HepG2 (cell line): Measurements from ENCODE around the gene ERBB3. TPM values are rescaled to one million over a fixed set of nuclear protein-coding genes. Genes with fewer than 3 reads are reported as not detected.

Experiments
- GABPB1 ChIP-seq: IDR thresholded peaks from 2 replicates; pipeline ENCODE4 v1.6.1; 2016; ENCODE audit warnings: mild to moderate bottlenecking, missing genetic modification reagents, moderate library complexity, missing compliant biosample characterization
- JDP2 ChIP-seq: sonication (generic); formaldehyde crosslinking; IDR thresholded peaks from 2 replicates; pipeline ENCODE4 v1.8.1; 2022; ENCODE audit warnings: missing genetic modification reagents, borderline replicate concordance
- MAFF ChIP-seq: IDR thresholded peaks from 2 replicates; pipeline ENCODE4 v1.6.1; 2011; ENCODE audit warnings: low read depth, low read length, improper control_type of control experiment
- NONO ChIP-seq, 2 experiments: fragments of 450-650 bp in 1 of 2; sonication (generic) in 1 of 2; formaldehyde crosslinking in 1 of 2; IDR thresholded peaks in 1 of 2; conservative IDR thresholded peaks in 1 of 2; 2 replicates each; pipeline versions ENCODE4 v1.6.1 to v1.8.0; 2017 to 2022; ENCODE audit warnings: mild to moderate bottlenecking in 1 of 2, missing genetic modification reagents in 1 of 2, moderate library complexity in 1 of 2
- NPAS2 ChIP-seq: sonication (generic); formaldehyde crosslinking; IDR thresholded peaks from 2 replicates; pipeline ENCODE4 v1.8.0; 2022; ENCODE audit warnings: mild to moderate bottlenecking, missing genetic modification reagents, borderline replicate concordance
- NR2C2 ChIP-seq: sonication (generic); formaldehyde crosslinking; IDR thresholded peaks from 2 replicates; pipeline ENCODE4 v1.4.0; 2020; ENCODE audit warnings: missing genetic modification reagents, mild to moderate bottlenecking, moderate library complexity, borderline replicate concordance
- PLRG1 ChIP-seq: fragments of 450-650 bp; conservative IDR thresholded peaks from 2 replicates; pipeline ENCODE4 v1.6.1; 2016
- POLR2G ChIP-seq: fragments of 200-400 bp; formaldehyde crosslinking; IDR thresholded peaks from 2 replicates; pipeline ENCODE4 v1.6.1; 2018; ENCODE audit warnings: mild to moderate bottlenecking, low read depth, low read length, moderate library complexity
- REL ChIP-seq: sonication (generic); formaldehyde crosslinking; conservative IDR thresholded peaks from 2 replicates; pipeline ENCODE4 v1.8.0; 2022; ENCODE audit warnings: mild to moderate bottlenecking, missing genetic modification reagents, moderate library complexity
- ZBTB49 ChIP-seq: sonication (generic); formaldehyde crosslinking; IDR thresholded peaks from 2 replicates; pipeline ENCODE4 v1.4.0; 2020; ENCODE audit warnings: missing genetic modification reagents, borderline replicate concordance
- ZNF335 ChIP-seq: sonication (generic); formaldehyde crosslinking; IDR thresholded peaks from 2 replicates; pipeline ENCODE4 v1.4.0; 2020; ENCODE audit warnings: missing genetic modification reagents
- ZNF607 ChIP-seq: sonication (generic); formaldehyde crosslinking; IDR thresholded peaks from 2 replicates; pipeline ENCODE4 v1.5.1; 2020; ENCODE audit warnings: missing genetic modification reagents, mild to moderate bottlenecking, borderline replicate concordance
- ZNF746 ChIP-seq: sonication (generic); formaldehyde crosslinking; IDR thresholded peaks from 2 replicates; pipeline ENCODE4 v1.8.0; 2022; ENCODE audit warnings: mild to moderate bottlenecking, missing genetic modification reagents
- ZSCAN12 ChIP-seq: sonication (generic); formaldehyde crosslinking; IDR thresholded peaks from 2 replicates; pipeline ENCODE4 v1.9.0; 2021; ENCODE audit warnings: mild to moderate bottlenecking, missing genetic modification reagents
- polyA plus RNA-seq, 8 experiments: library from polyadenylated mRNA; depleted of rRNA in 3 of 8; stranded (reverse) in 7 of 8; unstranded in 1 of 8; fragments of >200 nt; fragmentation: Illumina TruSeq in 4 of 8; extraction: Trizol in 4 of 8; gene quantifications; 2 replicates each; pipeline versions ENCODE4 v1.2.1 to v1.2.3, GENCODE V29; 2011 to 2016; ENCODE audit warnings: low read depth in 4 of 8, missing spikeins in 1 of 8, mixed read lengths in 1 of 8; ENCODE audit not compliant: insufficient read depth in 1 of 8
- total RNA-seq, 5 experiments: library from RNA; depleted of rRNA; stranded (reverse); fragments of >200 nt; fragmentation: Illumina TruSeq; extraction: Trizol; gene quantifications; 2 replicates each; pipeline ENCODE4 v1.2.3, GENCODE V29; 2016; ENCODE audit warnings: low read depth in 1 of 5
- TF ChIP-seq, protein P1 (sequence below): sonication (generic); formaldehyde crosslinking; IDR thresholded peaks from 2 replicates; pipeline ENCODE4 v1.4.0; 2020; ENCODE audit warnings: missing genetic modification reagents, borderline replicate concordance
- TF ChIP-seq, protein P2 (sequence below): sonication (generic); formaldehyde crosslinking; IDR thresholded peaks from 2 replicates; pipeline ENCODE4 v1.4.0; 2020; ENCODE audit warnings: missing genetic modification reagents, mild to moderate bottlenecking, borderline replicate concordance
- TF ChIP-seq, protein P3 (sequence below): sonication (generic); formaldehyde crosslinking; IDR thresholded peaks from 2 replicates; pipeline ENCODE4 v1.4.0; 2020; ENCODE audit warnings: missing genetic modification reagents

The ERBB3 gene
- total and polyA plus RNA-seq, 2 of the 13 experiments (the other 11 are each of a cell fraction or from before 2014, with no cell fraction given): 93.6 to 358 TPM

DNA sequence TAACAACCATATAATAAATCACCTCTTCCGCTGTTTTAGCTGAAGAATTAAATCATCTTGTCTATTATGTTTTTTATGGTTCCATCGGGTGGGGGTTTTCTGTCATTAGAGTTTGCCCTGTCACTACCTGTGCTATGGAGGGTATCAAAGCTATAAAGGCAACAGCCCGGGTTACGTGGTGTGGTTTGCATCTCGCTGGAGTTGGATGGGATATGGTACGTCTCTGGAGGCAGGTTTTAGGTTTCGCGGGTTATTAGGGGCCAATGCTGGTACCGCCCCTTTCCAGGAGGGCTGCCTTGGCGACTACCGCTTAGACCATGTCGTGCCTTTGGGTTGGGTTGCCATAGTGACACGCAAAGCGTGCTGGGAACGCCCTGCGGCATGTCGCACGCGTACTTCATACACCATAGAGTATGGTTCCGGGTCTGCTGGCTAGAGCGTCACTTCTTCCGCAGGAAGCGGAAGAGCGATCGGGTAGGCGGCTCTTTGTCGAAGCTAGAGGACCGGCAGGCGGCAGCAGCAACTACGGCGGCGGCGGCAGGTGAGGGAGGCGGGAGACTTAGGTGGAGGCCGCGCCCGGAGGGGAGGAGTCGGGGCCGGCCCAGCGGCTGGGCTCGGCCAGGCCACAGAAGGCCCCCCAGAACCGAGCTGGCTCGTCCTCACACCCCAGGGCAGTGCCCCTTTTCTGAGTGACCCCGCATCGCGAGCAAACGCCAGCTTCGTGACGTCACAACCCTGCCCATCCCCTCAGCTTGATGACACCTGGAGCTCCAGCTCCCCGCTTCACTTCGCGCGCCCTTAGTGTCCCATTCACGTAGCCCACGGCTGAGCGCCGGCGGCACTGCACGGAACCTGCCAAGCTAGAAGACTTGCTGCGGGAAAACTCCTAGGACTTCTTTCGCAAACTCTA is 38.1 kb downstream of the ERBB3 start, which contains the start of gene ZC3H10 (continued):
- TF ChIP-seq, protein P1, sequence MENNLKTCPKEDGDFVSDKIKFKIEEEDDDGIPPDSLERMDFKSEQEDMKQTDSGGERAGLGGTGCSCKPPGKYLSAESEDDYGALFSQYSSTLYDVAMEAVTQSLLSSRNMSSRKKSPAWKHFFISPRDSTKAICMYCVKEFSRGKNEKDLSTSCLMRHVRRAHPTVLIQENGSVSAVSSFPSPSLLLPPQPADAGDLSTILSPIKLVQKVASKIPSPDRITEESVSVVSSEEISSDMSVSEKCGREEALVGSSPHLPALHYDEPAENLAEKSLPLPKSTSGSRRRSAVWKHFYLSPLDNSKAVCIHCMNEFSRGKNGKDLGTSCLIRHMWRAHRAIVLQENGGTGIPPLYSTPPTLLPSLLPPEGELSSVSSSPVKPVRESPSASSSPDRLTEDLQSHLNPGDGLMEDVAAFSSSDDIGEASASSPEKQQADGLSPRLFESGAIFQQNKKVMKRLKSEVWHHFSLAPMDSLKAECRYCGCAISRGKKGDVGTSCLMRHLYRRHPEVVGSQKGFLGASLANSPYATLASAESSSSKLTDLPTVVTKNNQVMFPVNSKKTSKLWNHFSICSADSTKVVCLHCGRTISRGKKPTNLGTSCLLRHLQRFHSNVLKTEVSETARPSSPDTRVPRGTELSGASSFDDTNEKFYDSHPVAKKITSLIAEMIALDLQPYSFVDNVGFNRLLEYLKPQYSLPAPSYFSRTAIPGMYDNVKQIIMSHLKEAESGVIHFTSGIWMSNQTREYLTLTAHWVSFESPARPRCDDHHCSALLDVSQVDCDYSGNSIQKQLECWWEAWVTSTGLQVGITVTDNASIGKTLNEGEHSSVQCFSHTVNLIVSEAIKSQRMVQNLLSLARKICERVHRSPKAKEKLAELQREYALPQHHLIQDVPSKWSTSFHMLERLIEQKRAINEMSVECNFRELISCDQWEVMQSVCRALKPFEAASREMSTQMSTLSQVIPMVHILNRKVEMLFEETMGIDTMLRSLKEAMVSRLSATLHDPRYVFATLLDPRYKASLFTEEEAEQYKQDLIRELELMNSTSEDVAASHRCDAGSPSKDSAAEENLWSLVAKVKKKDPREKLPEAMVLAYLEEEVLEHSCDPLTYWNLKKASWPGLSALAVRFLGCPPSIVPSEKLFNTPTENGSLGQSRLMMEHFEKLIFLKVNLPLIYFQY (CRISPR knock-in tag): no peak
- TF ChIP-seq NPAS2 (CRISPR knock-in tag) (no peak), ZNF607 (no peak; the same call in 1 of the 2 replicates), ZBTB49 (CRISPR knock-in tag) (no peak), POLR2G (peak; percentile 97), ZNF335 (peak; percentile 68; the same call in 1 of the 2 replicates), GABPB1 (CRISPR knock-in tag) (peak; percentile 99), ZSCAN12 (no peak), NR2C2 (CRISPR knock-in tag) (peak; percentile 99), NONO (IDR thresholded peaks at IDR 0.05) (no peak), NONO (CRISPR knock-in tag; conservative IDR thresholded peaks at IDR 0.05) (peak; percentile 95), ZNF746 (peak; percentile 90), MAFF (no peak), JDP2 (CRISPR knock-in tag) (no peak), PLRG1 (no peak), REL (no peak)
- TF ChIP-seq, protein P2, sequence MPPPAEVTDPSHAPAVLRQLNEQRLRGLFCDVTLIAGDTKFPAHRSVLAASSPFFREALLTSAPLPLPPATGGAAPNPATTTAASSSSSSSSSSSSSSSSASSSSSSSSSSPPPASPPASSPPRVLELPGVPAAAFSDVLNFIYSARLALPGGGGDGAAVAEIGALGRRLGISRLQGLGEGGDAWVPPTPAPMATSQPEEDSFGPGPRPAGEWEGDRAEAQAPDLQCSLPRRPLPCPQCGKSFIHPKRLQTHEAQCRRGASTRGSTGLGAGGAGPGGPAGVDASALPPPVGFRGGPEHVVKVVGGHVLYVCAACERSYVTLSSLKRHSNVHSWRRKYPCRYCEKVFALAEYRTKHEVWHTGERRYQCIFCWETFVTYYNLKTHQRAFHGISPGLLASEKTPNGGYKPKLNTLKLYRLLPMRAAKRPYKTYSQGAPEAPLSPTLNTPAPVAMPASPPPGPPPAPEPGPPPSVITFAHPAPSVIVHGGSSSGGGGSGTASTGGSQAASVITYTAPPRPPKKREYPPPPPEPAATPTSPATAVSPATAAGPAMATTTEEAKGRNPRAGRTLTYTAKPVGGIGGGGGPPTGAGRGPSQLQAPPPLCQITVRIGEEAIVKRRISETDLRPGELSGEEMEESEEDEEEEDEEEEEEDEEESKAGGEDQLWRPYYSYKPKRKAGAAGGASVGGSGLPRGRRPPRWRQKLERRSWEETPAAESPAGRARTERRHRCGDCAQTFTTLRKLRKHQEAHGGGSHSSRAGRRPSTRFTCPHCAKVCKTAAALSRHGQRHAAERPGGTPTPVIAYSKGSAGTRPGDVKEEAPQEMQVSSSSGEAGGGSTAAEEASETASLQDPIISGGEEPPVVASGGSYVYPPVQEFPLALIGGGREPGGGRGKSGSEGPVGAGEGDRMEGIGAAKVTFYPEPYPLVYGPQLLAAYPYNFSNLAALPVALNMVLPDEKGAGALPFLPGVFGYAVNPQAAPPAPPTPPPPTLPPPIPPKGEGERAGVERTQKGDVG (CRISPR knock-in tag): no peak
- TF ChIP-seq, protein P3, sequence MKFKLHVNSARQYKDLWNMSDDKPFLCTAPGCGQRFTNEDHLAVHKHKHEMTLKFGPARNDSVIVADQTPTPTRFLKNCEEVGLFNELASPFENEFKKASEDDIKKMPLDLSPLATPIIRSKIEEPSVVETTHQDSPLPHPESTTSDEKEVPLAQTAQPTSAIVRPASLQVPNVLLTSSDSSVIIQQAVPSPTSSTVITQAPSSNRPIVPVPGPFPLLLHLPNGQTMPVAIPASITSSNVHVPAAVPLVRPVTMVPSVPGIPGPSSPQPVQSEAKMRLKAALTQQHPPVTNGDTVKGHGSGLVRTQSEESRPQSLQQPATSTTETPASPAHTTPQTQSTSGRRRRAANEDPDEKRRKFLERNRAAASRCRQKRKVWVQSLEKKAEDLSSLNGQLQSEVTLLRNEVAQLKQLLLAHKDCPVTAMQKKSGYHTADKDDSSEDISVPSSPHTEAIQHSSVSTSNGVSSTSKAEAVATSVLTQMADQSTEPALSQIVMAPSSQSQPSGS: peak; percentile 92
